Dendritic cell treated with granulocyte-macrophage colony-stimulating factor and Interleukin-4, amounts not matched to agents 40 ng/mL and 50 ng/mL, for 4 days (primary cell): ENCODE results near the gene FAM78A.

Experiments
- H3K27ac Mint-ChIP-seq: one replicate; pipeline ENCODE4 v1.8.0; 2022; ENCODE audit warnings: mild to moderate bottlenecking, mixed read lengths
- H3K27me3 Mint-ChIP-seq: one replicate; pipeline ENCODE4 v1.8.0; 2022; ENCODE audit warnings: mild to moderate bottlenecking, mixed read lengths
- H3K36me3 Mint-ChIP-seq: one replicate; pipeline ENCODE4 v1.8.0; 2022; ENCODE audit warnings: low read depth, mixed read lengths
- H3K4me1 Mint-ChIP-seq: one replicate; pipeline ENCODE4 v1.8.0; 2022; ENCODE audit warnings: low read depth, mixed read lengths
- H3K4me3 Mint-ChIP-seq: one replicate; pipeline ENCODE4 v1.8.0; 2022; ENCODE audit warnings: mild to moderate bottlenecking, moderate library complexity, mixed read lengths
- H3K9me3 Mint-ChIP-seq: one replicate; pipeline ENCODE4 v1.8.0; 2022; ENCODE audit warnings: mixed read lengths
- intact Hi-C: fragments of 100-400 bp; cut with micrococcal nuclease; formaldehyde crosslinking; loops from one replicate; pipeline ENCODE4 v1.15.0; 2022

Gene FAM78A

GRCh38 chr9:131237291-131237690 is 39.0 kb downstream of the FAM78A start:
- Mint-ChIP-seq H3K27me3 (peaks cover 8% of the 10 kb centered on the region), H3K4me1 (peaks cover 40% of the 10 kb centered on the region), H3K9me3 (no peaks in the 10 kb centered on the region), H3K27ac (peak overlapping the region; percentile 85), H3K36me3 (peaks cover 61% of the 10 kb centered on the region), H3K4me3 (no peak overlapping the region)
- intact Hi-C loops = loop anchor here (5.0 kb wide), 1 partner anchor 40 kb away; the partner anchor contains the start of gene FAM78A

- peaks cover 66% of the 10 kb centered on the region for H3K36me3 Mint-ChIP-seq
- no peak overlapping the region for H3K4me3 Mint-ChIP-seq
- no peaks in the 10 kb centered on the region for H3K9me3 Mint-ChIP-seq
- H3K4me1 Mint-ChIP-seq = peaks cover 40% of the 10 kb centered on the region
- H3K27ac Mint-ChIP-seq = peak overlapping the region; percentile 85
- intact Hi-C loops = loop anchor here (5.0 kb wide), 1 partner anchor 41 kb away; the partner anchor contains the start of gene FAM78A
- peaks cover 8% of the 10 kb centered on the region for H3K27me3 Mint-ChIP-seq
These were observed 39.5 kb downstream of the FAM78A start for GRCh38 chr9:131236761-131237160.

- no peak overlapping the region for H3K27ac Mint-ChIP-seq
- H3K36me3 Mint-ChIP-seq = peaks cover 67% of the 10 kb centered on the region
- H3K4me3 Mint-ChIP-seq = no peak overlapping the region
- peaks cover 36% of the 10 kb centered on the region for H3K4me1 Mint-ChIP-seq
- H3K27me3 Mint-ChIP-seq = peaks cover 8% of the 10 kb centered on the region
- intact Hi-C loops = loop anchor here (5.0 kb wide), 1 partner anchor 41 kb away; the partner anchor contains the start of gene FAM78A
- H3K9me3 Mint-ChIP-seq = no peaks in the 10 kb centered on the region
These were observed 40.1 kb downstream of the FAM78A start for GRCh38 chr9:131236161-131236560.

GRCh38 chr9:131235480-131235851 is 40.8 kb downstream of the FAM78A start:
- H3K27ac Mint-ChIP-seq = no peak overlapping the region
- peaks cover 73% of the 10 kb centered on the region for H3K36me3 Mint-ChIP-seq
- H3K27me3 Mint-ChIP-seq = peaks cover 8% of the 10 kb centered on the region
- no peaks in the 10 kb centered on the region for H3K9me3 Mint-ChIP-seq
- H3K4me1 Mint-ChIP-seq = peaks cover 32% of the 10 kb centered on the region
- intact Hi-C loops = loop anchor here (5.0 kb wide), 1 partner anchor 42 kb away; the partner anchor contains the start of gene FAM78A
- H3K4me3 Mint-ChIP-seq = no peak overlapping the region

- Mint-ChIP-seq H3K36me3 (peaks cover 74% of the 10 kb centered on the region), H3K27me3 (peaks cover 5% of the 10 kb centered on the region), H3K4me1 (peaks cover 31% of the 10 kb centered on the region), H3K27ac (no peak overlapping the region), H3K4me3 (no peak overlapping the region), H3K9me3 (no peaks in the 10 kb centered on the region)
- intact Hi-C loops = loop anchor here (5.0 kb wide), 1 partner anchor 42 kb away; the partner anchor contains the start of gene FAM78A
These were observed 41.4 kb downstream of the FAM78A start for GRCh38 chr9:131234799-131235479.

GRCh38 chr9:131233995-131234394 is 42.3 kb downstream of the FAM78A start:
- Mint-ChIP-seq H3K4me1 (peaks cover 33% of the 10 kb centered on the region), H3K36me3 (peaks cover 74% of the 10 kb centered on the region), H3K4me3 (no peak overlapping the region), H3K9me3 (no peaks in the 10 kb centered on the region), H3K27me3 (peaks cover under 1% of the 10 kb centered on the region), H3K27ac (no peak overlapping the region)
- intact Hi-C loops = no loop called here

- Mint-ChIP-seq H3K36me3 (peaks cover 75% of the 10 kb centered on the region), H3K4me3 (no peak overlapping the region), H3K27ac (no peak overlapping the region), H3K4me1 (peaks cover 33% of the 10 kb centered on the region), H3K9me3 (no peaks in the 10 kb centered on the region), H3K27me3 (no peaks in the 10 kb centered on the region)
- intact Hi-C loops = no loop called here
These were observed 42.8 kb downstream of the FAM78A start for GRCh38 chr9:131233556-131233955.

GRCh38 chr9:131228988-131229387 is 47.3 kb downstream of the FAM78A start:
- Mint-ChIP-seq H3K36me3 (peaks cover 60% of the 10 kb centered on the region), H3K27me3 (no peaks in the 10 kb centered on the region), H3K9me3 (no peaks in the 10 kb centered on the region), H3K27ac (no peak overlapping the region), H3K4me3 (no peak overlapping the region), H3K4me1 (peaks cover 47% of the 10 kb centered on the region)
- intact Hi-C loops = no loop called here

- Mint-ChIP-seq H3K36me3 (peaks cover 56% of the 10 kb centered on the region), H3K27me3 (no peaks in the 10 kb centered on the region), H3K4me1 (peaks cover 47% of the 10 kb centered on the region), H3K9me3 (no peaks in the 10 kb centered on the region), H3K27ac (peak overlapping the region; percentile 76), H3K4me3 (peak overlapping the region; percentile 77)
- intact Hi-C loops = no loop called here
These were observed 48.3 kb downstream of the FAM78A start for GRCh38 chr9:131227959-131228460.

- H3K36me3 Mint-ChIP-seq = peaks cover 58% of the 10 kb centered on the region
- H3K9me3 Mint-ChIP-seq = no peaks in the 10 kb centered on the region
- H3K27ac Mint-ChIP-seq = peak overlapping the region; percentile 76
- peaks cover 47% of the 10 kb centered on the region for H3K4me1 Mint-ChIP-seq
- H3K4me3 Mint-ChIP-seq = peak overlapping the region; percentile 53
- intact Hi-C loops = no loop called here
- H3K27me3 Mint-ChIP-seq = no peaks in the 10 kb centered on the region
These were observed 49.0 kb downstream of the FAM78A start for GRCh38 chr9:131227112-131227958.

GRCh38 chr9:131226226-131226625 is 50.1 kb downstream of the FAM78A start:
- Mint-ChIP-seq H3K4me1 (peaks cover 47% of the 10 kb centered on the region), H3K36me3 (peaks cover 50% of the 10 kb centered on the region), H3K27ac (no peak overlapping the region), H3K4me3 (no peak overlapping the region), H3K27me3 (no peaks in the 10 kb centered on the region), H3K9me3 (no peaks in the 10 kb centered on the region)
- intact Hi-C loops = no loop called here

- peaks cover 24% of the 10 kb centered on the region for H3K4me1 Mint-ChIP-seq
- peaks cover 52% of the 10 kb centered on the region for H3K36me3 Mint-ChIP-seq
- intact Hi-C loops = no loop called here
These were observed 53.9 kb downstream of the FAM78A start for GRCh38 chr9:131222460-131222859.

GRCh38 chr9:131220485-131220884 is 55.8 kb downstream of the FAM78A start:
- Mint-ChIP-seq H3K27ac (no peak overlapping the region), H3K27me3 (no peaks in the 10 kb centered on the region), H3K4me1 (peaks cover 7% of the 10 kb centered on the region), H3K4me3 (no peak overlapping the region), H3K36me3 (peaks cover 67% of the 10 kb centered on the region), H3K9me3 (no peaks in the 10 kb centered on the region)
- intact Hi-C loops = no loop called here

More at GRCh38 chr9:131222460-131222859, 53.9 kb downstream of the FAM78A start:
- no peaks in the 10 kb centered on the region for H3K9me3 Mint-ChIP-seq
- H3K27ac Mint-ChIP-seq = no peak overlapping the region
- H3K27me3 Mint-ChIP-seq = no peaks in the 10 kb centered on the region
- H3K4me3 Mint-ChIP-seq = no peak overlapping the region

GRCh38 chr9:131218370-131218769 is 57.9 kb downstream of the FAM78A start:
- no peaks in the 10 kb centered on the region for H3K27me3 Mint-ChIP-seq
- intact Hi-C loops = no loop called here
- no peak overlapping the region for H3K4me3 Mint-ChIP-seq
- no peaks in the 10 kb centered on the region for H3K9me3 Mint-ChIP-seq
- H3K36me3 Mint-ChIP-seq = peaks cover 70% of the 10 kb centered on the region
- H3K4me1 Mint-ChIP-seq = peaks cover 16% of the 10 kb centered on the region
- no peak overlapping the region for H3K27ac Mint-ChIP-seq
